H54 (cell line): ENCODE data around the gene MATN3.

ENCODE experiments used
- DNase-seq: peaks from one replicate; pipeline ENCODE4 v3.0.0; 2011; ENCODE audit warnings: low spot score, mixed read lengths; ENCODE audit not compliant: insufficient read length
- FAIRE-seq: peaks from 3 replicates; lab custom pipeline; 2011; peaks lifted over from hg19 to GRCh38; lab: Jason Lieb, UNC
- POLR2A ChIP-seq: IDR thresholded peaks from 2 replicates; pipeline ENCODE4 v1.6.1; 2011; ENCODE audit warnings: low read depth, mild to moderate bottlenecking, low read length

MATN3 gene, protein sequence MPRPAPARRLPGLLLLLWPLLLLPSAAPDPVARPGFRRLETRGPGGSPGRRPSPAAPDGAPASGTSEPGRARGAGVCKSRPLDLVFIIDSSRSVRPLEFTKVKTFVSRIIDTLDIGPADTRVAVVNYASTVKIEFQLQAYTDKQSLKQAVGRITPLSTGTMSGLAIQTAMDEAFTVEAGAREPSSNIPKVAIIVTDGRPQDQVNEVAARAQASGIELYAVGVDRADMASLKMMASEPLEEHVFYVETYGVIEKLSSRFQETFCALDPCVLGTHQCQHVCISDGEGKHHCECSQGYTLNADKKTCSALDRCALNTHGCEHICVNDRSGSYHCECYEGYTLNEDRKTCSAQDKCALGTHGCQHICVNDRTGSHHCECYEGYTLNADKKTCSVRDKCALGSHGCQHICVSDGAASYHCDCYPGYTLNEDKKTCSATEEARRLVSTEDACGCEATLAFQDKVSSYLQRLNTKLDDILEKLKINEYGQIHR

DNA sequence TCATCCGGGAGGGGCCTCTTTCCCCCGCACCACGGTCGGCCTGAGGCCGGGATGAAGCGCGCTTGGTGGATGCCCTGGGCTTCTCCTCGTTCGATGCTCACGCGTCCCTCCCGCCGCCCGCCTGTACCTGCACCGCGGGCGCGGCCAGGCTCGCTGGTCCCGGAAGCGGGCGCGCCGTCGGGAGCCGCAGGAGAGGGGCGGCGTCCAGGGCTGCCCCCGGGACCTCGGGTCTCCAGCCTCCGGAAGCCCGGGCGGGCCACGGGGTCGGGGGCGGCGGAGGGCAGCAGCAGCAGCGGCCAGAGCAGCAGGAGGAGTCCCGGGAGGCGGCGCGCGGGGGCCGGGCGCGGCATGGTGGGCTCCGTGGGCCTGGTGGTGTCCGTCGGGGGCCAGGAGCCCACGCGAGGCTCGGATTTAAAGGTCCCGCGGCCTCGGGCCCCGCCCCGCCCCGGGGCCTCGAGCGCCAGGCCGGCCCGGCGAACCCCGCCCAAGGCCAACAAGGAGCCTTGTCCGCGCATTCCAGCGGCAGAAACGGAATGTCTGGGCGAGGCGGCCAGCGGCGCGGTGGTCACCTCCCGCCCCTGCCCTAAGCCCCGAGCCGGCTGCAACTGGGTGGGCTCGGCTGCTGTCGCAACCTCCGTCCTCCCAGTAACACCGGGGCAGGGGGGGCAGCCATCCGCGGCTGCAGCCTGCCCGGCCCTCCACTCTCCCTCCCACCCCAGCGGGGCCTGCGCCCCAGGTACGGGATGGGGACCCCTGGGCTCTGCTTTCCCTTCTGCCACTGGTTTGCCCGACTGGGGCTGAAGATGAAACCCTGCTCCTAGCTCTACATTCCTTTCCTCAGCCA lies at the start of gene MATN3:
TSS of gene MATN3 (minus strand) at position 387 of the 844 bp plus-strand sequence. CDS start at position 350, 37 bp downstream.
- no peak for FAIRE-seq
- TF ChIP-seq POLR2A: no peak
- peak; percentile 71 for DNase-seq

DNA sequence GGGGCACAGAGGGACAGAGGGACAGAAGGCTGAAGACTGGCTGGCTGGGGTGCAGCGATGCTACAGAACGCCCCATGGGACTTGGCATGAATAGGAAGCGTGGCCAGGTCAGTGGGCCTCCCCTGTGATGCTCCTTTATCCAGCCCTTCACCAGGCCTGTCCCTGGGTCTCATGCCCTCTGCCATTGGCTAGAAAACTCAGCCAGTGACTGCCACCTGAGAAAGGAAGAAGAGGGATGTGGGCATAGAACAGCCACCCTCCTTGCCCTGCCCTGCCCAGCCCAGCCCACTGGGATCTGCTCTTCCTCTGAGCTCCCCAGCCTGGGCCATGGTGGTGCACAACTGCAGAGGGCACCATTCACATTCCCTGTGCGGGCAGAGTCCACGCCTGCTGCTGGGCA lies 49.5 kb upstream of the MATN3 start:
- no peak for TF ChIP-seq POLR2A
- FAIRE-seq (no peak), DNase-seq (no peak)

DNA sequence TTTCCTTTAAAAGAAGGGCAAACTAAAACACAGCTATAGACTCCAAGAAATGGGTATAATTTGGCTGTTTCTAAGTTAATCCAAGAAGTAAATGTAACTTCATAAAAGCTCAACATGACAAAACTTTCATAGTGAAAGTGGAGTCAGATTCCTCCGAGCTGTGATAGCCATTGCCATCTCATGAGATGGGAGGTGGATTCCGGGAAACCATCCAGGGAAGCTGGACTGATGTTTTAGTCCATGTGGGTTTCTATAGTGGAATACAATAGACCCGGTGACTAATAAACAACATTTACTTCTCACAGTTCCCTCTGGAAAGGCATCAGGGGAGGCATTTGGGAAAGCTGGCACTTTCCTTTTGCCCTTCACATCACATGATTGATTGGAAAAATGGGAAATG lies 49.0 kb upstream of the MATN3 start:
- FAIRE-seq (no peak), DNase-seq (no peak)

DNA sequence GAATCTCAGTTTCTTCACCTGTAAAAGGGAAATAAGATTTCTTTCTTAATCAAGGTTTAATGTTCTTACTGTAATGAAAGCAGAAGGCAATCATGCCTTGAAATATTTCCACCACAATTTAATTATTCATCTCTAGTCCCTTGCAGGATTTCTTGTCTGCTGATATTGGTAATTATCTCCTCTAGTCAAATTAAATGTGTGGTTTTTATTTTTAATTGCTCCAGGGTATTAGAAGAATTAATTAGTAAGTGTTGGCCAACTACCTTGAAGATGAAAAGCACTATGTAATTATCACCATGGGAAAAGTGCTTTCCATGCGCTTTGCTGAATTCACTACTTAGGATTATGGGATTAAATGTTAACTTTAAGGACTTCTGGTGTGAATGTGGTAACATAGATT lies 47.6 kb upstream of the MATN3 start:
- FAIRE-seq: no peak
- TF ChIP-seq POLR2A: no peak
- no peak for DNase-seq

More for the DNA sequence above, 49.0 kb upstream of the MATN3 start:
- TF ChIP-seq POLR2A: no peak

DNA sequence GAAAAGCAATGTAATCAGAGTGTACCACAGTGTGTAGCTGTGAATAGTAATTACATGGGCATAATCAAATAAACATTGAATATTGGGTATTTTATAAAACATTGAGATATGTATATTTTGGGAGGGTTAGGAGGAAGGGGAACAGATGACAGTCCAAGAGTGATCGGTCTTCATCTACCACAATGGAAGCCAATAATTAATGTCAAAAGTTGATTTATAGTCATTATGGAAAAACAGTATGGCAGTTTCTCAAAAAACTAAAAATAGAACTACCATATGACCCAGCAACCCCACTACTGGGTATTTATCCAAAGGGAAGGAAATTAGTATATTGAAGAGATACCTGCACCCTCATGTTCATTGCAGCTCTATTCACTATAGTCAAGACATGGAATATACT lies 44.8 kb upstream of the MATN3 start:
- DNase-seq (no peak), FAIRE-seq (no peak)
- no peak for TF ChIP-seq POLR2A

DNA sequence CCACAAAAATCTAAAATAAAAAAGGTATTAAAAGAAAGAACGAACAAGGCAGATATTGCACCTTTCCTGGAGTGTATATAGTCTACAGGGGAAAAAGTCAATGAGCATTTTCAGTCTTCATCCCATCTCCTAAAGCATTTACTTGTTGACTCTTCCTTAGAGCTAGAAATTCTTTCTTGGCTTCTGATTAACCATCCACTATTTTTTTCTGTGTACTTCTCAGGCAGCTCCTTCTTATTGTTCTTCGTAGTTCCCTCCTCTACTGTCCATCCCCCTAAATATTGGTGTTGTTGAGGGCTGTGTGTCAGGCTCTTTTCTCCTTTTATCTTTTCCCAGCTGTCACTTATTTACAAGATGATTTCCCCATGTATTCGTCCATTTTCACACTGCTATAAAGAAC lies 42.5 kb upstream of the MATN3 start:
- FAIRE-seq (no peak), DNase-seq (no peak)
- no peak for TF ChIP-seq POLR2A

DNA sequence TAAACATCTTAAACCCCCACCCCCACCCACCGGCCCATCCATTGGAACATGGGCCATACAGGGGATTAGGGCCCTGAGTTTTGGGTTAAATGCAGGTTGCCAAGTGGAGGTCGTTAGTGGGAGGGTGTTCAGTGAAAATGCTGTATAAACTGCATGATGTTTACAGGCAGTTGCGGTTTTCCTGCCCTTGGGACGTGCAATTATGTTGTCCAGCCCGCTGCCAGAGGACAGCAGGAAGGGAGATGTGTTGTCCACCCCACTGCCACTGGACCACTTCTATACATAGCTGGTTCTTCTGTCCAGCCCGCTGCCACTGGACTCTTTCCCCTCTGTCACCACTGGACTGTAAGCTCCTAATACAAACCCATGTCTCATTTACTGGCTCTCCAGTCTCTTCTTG lies 41.7 kb upstream of the MATN3 start:
- TF ChIP-seq POLR2A: no peak
- FAIRE-seq (no peak), DNase-seq (no peak)

DNA sequence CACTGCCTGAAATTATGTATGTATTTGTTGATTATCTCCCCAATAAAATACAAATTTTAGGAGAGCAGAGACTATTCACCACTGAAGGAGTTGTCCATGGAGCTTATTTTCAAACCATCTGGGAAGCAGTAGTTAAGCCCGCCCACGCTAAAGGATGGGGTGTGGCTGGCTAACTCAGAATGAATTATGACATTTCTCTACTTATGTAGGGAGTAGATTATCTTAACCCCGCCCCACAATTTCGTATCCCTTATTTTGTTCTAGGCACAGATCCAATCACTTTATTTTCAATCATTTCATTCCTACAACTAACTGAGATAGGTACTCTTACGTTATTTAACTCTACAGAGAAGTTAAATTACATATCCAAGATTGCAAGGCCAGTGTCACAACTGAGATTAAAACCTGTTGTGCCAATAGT lies 40.4 kb upstream of the MATN3 start:
- TF ChIP-seq POLR2A: no peak
- DNase-seq: no peak
- FAIRE-seq: peak; percentile 67

DNA sequence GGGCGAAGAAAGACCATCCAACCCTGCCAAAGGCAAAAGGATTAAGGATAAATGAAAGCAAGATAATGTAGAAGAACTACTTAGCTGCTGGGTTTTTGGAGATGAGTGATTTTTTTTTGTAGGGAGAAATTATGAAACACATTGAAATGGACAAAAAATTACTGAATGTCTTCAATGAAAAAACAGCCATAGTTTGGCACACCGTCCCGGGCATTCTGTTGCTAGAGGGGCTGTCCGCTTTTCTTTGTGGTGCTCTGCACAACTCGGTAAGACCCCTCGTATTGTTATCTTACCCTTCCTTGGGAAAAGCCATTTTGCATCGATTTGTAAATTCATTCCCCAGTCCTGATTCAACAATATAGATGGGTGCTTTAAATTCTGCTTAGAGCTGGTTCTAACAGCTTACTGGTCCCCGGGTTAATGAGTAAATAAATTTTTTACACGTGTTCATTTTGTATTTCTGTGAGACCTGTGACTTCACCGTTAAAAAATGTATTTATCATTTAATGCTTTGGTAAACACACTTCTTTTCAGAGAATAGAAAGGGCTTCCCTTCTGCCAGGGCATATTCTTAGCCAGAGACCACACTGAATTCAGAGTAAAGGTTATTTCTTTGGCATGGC lies 39.9 kb upstream of the MATN3 start:
- no peak for TF ChIP-seq POLR2A

DNA sequence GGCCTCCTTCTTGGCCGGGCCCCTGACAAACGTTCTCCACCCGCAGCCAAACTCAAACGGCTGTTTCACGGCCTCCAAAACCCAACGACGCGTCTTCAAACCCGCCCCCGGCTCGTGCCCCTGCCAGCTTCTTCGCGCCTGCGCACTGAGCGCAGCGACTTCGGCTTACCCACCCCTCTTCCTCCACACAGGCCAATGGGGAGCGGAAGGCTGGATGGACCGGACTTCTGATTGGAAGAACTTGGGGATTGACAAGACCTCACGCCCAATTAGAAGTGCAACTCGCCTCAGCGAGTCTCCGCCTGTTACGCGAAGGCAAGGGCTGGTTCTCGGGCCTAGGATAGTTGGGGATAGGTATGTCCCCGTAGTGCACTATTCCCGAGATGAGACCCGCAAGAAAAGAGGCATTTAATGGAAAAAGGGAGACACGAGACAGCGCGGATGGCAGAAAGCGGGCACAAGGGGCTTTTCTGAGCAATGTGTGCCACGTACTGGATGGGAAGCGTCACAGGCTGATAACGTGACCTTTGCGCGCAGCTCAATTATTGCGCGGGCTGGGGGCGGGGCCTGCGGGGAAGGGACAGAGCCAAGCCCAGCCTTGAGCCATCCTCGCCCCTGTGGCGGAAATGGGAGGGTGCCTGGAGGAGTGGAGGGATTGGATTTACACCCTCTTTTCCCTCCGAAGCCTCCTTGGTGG lies 39.2 kb upstream of the MATN3 start, which contains the start of gene LAPTM4A:
TSS of gene LAPTM4A (minus strand) at position 97 of the 697 bp plus-strand sequence. CDS start 108 bp downstream, outside the sequence.
- FAIRE-seq (peak; percentile 98), DNase-seq (peak; percentile 87)
- peak; percentile 43 for TF ChIP-seq POLR2A

More for the DNA sequence above, 39.9 kb upstream of the MATN3 start:
- DNase-seq (no peak), FAIRE-seq (no peak)

DNA sequence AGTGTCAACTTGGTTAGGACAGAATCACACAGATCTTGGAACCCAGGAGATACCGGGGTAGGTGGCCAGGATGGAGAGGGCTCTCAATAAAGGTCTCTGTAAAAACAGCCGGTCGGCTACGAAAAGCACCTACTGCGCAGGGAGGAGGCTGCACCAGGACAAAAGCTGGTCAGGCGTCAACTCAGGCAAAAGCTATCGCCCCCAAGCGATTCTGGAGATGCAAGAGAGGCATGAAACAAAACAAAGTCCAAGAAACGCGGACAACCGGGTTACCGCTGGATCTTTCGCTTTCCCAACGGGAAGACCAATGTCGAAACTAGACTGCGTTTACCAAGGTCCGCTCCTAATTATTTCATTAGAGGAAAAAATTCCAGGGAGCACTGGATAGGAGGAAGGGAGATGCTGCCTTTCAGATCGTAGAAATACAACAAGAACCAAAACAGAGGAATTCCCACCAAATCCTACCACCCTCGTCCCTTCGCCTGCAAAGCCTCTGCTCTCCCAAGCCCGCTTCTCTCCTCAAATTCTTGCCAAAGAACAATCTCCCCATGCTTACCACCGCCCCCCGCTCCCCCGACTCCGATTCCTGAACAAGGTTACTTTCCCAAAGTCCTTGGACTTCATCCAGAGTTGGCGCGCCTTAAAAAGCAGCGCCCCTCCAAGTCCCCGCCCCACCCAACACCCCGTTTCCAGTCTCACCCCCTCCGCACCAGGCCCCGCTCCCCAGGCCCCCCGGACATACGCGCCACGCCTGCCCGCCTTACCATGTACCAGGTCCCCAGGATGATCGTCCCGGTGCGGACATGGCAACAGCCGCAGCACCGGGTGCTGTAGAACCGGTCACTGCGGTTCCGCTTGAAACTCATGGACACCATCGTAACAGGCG lies 38.4 kb upstream of the MATN3 start:
- FAIRE-seq: peak; percentile 27
- peak; percentile 14 for DNase-seq

DNA sequence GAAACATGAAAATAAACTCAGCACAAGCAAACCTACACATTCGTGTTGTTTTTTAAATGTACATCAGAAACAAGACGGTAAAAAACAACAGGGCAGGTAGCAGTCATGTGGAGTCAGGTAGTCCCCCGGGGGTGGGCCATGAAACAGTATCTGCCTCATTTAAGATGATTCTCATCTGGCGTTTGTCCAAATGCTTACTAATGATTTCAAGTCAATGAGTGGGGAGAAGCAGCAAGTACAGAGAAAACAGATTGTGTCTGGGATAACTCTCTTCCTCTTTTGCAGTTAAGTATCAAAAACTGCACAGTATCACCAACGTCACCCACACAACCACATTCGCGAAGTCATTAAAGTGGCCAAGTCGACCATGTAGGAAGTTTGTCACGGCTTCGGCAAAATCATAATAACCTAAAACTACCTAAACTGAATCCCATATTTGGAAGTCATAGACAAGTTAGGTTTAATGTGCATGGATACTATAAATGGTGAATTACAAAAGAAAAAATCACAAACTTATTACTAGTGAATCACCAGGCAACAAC lies 37.7 kb upstream of the MATN3 start:
- no peak for DNase-seq
- FAIRE-seq: peak; percentile 66
- TF ChIP-seq POLR2A: no peak

More for the DNA sequence above, 38.4 kb upstream of the MATN3 start:
- no peak for TF ChIP-seq POLR2A

DNA sequence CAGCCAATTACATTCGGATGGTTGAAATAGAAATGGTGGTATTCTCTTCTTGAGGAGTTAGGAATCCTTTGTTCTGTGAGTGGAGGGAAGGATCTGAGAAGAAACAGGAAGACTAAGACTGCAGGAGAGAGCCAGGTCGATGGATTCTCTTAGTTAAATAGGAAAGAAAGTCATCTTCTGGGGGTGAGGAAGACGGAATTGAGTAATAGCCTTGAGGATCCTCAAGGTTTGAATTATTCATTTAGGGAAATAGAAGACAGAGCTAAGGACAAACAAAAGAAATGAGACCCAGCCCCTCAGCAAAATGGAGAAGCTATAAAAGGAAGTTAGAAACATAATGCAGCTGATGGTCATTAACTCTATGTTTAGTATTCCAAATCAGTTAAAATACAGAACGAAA lies 37.2 kb upstream of the MATN3 start:
- DNase-seq (no peak), FAIRE-seq (no peak)
- TF ChIP-seq POLR2A: no peak
